K562 (cell line): ENCODE results near the gene DNAJC12. TPM values are rescaled to one million over a fixed set of nuclear protein-coding genes. Genes with fewer than 3 reads are reported as not detected.

Experiments used
- CHAMP1 ChIP-seq: fragments of 450-650 bp; IDR thresholded peaks from 2 replicates; pipeline ENCODE4 v1.6.1; 2016; ENCODE audit warnings: mild to moderate bottlenecking
- DLX4 ChIP-seq: fragments of 250-450 bp; sonication (Bioruptor Pico); IDR thresholded peaks from 2 replicates; pipeline ENCODE4 v1.6.1; 2021; ENCODE audit warnings: mild to moderate bottlenecking
- FOSL1 ChIP-seq: fragments of 200-800 bp; sonication (Bioruptor generic); conservative IDR thresholded peaks from 2 replicates; pipeline ENCODE4 v1.6.1; 2016; ENCODE audit warnings: missing genetic modification characterization, missing compliant biosample characterization
- HCFC1 ChIP-seq: IDR thresholded peaks from 2 replicates; pipeline ENCODE4 v1.6.1; 2012; ENCODE audit warnings: low read depth, low read length, improper control_type of control experiment
- HNRNPUL1 ChIP-seq: fragments of 200-400 bp; formaldehyde crosslinking; IDR thresholded peaks from 2 replicates; pipeline ENCODE4 v1.6.1; 2017; ENCODE audit warnings: low read length
- JUND ChIP-seq, 2 experiments: IDR thresholded peaks; 2 replicates in 1 of 2; 3 replicates in 1 of 2; pipeline ENCODE4 v1.6.1; 2011; ENCODE audit warnings: borderline replicate concordance in 2 of 2, low read depth in 2 of 2, low read length in 2 of 2, improper control_type of control experiment in 1 of 2, missing biosample characterization in 1 of 2, missing genetic modification characterization in 1 of 2, missing genetic modification reagents in 1 of 2
- KAT7 ChIP-seq: sonication (generic); formaldehyde crosslinking; IDR thresholded peaks from 2 replicates; pipeline ENCODE4 v1.8.0; 2022; ENCODE audit warnings: missing genetic modification reagents, mild to moderate bottlenecking, borderline replicate concordance
- KLF10 ChIP-seq: fragments of 250-450 bp; sonication (Bioruptor Pico); IDR thresholded peaks from 2 replicates; pipeline ENCODE4 v1.6.1; 2021; ENCODE audit warnings: matching md5 sums
- L3MBTL2 ChIP-seq: fragments of 450-650 bp; IDR thresholded peaks from 2 replicates; pipeline ENCODE4 v1.6.1; 2016; ENCODE audit warnings: mild to moderate bottlenecking, moderate library complexity
- MITF ChIP-seq: IDR thresholded peaks from 2 replicates; pipeline ENCODE4 v1.6.1; 2014; ENCODE audit warnings: antibody characterized with exemption
- PHF8 ChIP-seq: fragments of 200-600 bp; sonication (generic); IDR thresholded peaks from 2 replicates; pipeline ENCODE4 v1.6.1; 2012; ENCODE audit warnings: mixed run types, mild to moderate bottlenecking, inconsistent platforms, low read length, moderate library complexity, borderline replicate concordance
- POLR2AphosphoS5 ChIP-seq: IDR thresholded peaks from 2 replicates; pipeline ENCODE4 v1.6.1; 2011; ENCODE audit warnings: mild to moderate bottlenecking, low read depth, low read length, moderate library complexity; ENCODE audit not compliant: control insufficient read depth, insufficient read depth
- PRDM10 ChIP-seq: fragments of 450-650 bp; IDR thresholded peaks from 2 replicates; pipeline ENCODE4 v1.6.1; 2018; ENCODE audit not compliant: partially characterized antibody
- RB1 ChIP-seq: fragments of 450-650 bp; IDR thresholded peaks from 2 replicates; pipeline ENCODE4 v1.6.1; 2017; ENCODE audit warnings: low read depth, mild to moderate bottlenecking
- RBM25 ChIP-seq: fragments of 200-400 bp; formaldehyde crosslinking; IDR thresholded peaks from 2 replicates; pipeline ENCODE4 v1.6.1; 2018; ENCODE audit warnings: low read length, low read depth, moderate library complexity; ENCODE audit not compliant: severe bottlenecking
- ZFP30 ChIP-seq: fragments of 250-450 bp; sonication (Bioruptor Pico); IDR thresholded peaks from 2 replicates; pipeline ENCODE4 v1.8.0; 2022; ENCODE audit warnings: moderate library complexity, mild to moderate bottlenecking, inconsistent platforms, borderline replicate concordance
- ZNF175 ChIP-seq: fragments of 200-800 bp; sonication (Bioruptor generic); IDR thresholded peaks from 2 replicates; pipeline ENCODE4 v1.6.1; 2016; ENCODE audit warnings: low read depth, mild to moderate bottlenecking, missing genetic modification characterization, missing compliant biosample characterization
- ZNF695 ChIP-seq: fragments of 450-650 bp; formaldehyde crosslinking; IDR thresholded peaks from 2 replicates; pipeline ENCODE4 v1.4.0; 2020; ENCODE audit warnings: mild to moderate bottlenecking, moderate library complexity
- ZNF780A ChIP-seq: fragments of 250-450 bp; sonication (Bioruptor Pico); IDR thresholded peaks from 2 replicates; pipeline ENCODE4 v1.5.0; 2021; ENCODE audit warnings: mild to moderate bottlenecking
- ZNF79 ChIP-seq: fragments of 250-450 bp; sonication (Bioruptor Pico); IDR thresholded peaks from 2 replicates; pipeline ENCODE4 v1.4.0; 2020; ENCODE audit warnings: low read depth, mild to moderate bottlenecking, moderate library complexity
- ZZZ3 ChIP-seq: fragments of 450-650 bp; IDR thresholded peaks from 2 replicates; pipeline ENCODE4 v1.6.1; 2016; ENCODE audit warnings: antibody characterized with exemption, mild to moderate bottlenecking, moderate library complexity
- polyA plus RNA-seq, 8 experiments: library from polyadenylated mRNA; depleted of rRNA in 4 of 8; stranded (reverse) in 5 of 8; unstranded in 3 of 8; fragments of >200 nt; fragmentation: Nextera tagmentation in 2 of 8; fragmentation: Illumina TruSeq in 1 of 8; extraction: Ambion mirVana in 2 of 8; extraction: Trizol in 1 of 8; gene quantifications; 2 replicates each; pipeline versions ENCODE4 v1.2.1 to v1.2.3, GENCODE V29; 2011 to 2014; ENCODE audit warnings: inconsistent platforms in 1 of 8, missing spikeins in 1 of 8
- total RNA-seq, 7 experiments: library from RNA; depleted of rRNA in 6 of 7; stranded (reverse); fragments of >200 nt in 6 of 7; fragmentation: Illumina TruSeq in 2 of 7; extraction: Trizol in 2 of 7; gene quantifications; 2 replicates each; pipeline versions ENCODE4 v1.2.1 to v1.2.3, GENCODE V29; 2011 to 2021; ENCODE audit warnings: low replicate concordance in 1 of 7

DNAJC12 gene
- total and polyA plus RNA-seq, 9 of the 15 experiments (the other 6 are each of a cell fraction or from before 2014, with no cell fraction given): 7.4 to 95.9 (median 68.5) TPM

- TF ChIP-seq POLR2AphosphoS5 (no peak), JUND (IDR thresholded peaks at IDR 0.05; ENCODE audit: borderline replicate concordance, low read depth, low read length) (0 out of 2 replicates have a peak, but pooled peaks have one; percentile 25), JUND (tag; IDR thresholded peaks at IDR 0.05; ENCODE audit: borderline replicate concordance, low read depth, low read length) (no peak), ZNF175 (CRISPR knock-in tag) (0 out of 2 replicates have a peak, but pooled peaks have one; percentile 34), KAT7 (CRISPR knock-in tag) (no peak), ZFP30 (CRISPR knock-in tag) (no peak), FOSL1 (tag) (no peak), L3MBTL2 (peak; percentile 47; the same call in 1 of the 2 replicates), RB1 (no peak), ZNF695 (CRISPR knock-in tag) (no peak), RBM25 (no peak), MITF (no peak), HNRNPUL1 (no peak), CHAMP1 (no peak), HCFC1 (no peak), ZNF780A (CRISPR knock-in tag) (no peak), ZNF79 (CRISPR knock-in tag) (no peak), ZZZ3 (no peak), PHF8 (no peak), KLF10 (no peak), PRDM10 (peak; percentile 86), DLX4 (CRISPR knock-in tag) (no peak)
These were observed 43.0 kb downstream of the DNAJC12 start (continued) for GRCh38 chr10:67794909-67795460.
